Thyroid gland (tissue), 4 donors: ENCODE results near the gene WNT7A.

ENCODE experiments used
- CTCF ChIP-seq, 6 experiments: fragments of 200-600 bp in 3 of 6; fragments of 450-650 bp in 3 of 6; sonication (generic) in 3 of 6; IDR thresholded peaks; one replicate each; pipeline ENCODE4 v1.5.1; 2016 to 2019; ENCODE audit warnings: antibody characterized with exemption in 6 of 6, mild to moderate bottlenecking in 2 of 6, inconsistent platforms in 1 of 6, moderate library complexity in 1 of 6
- POLR2A ChIP-seq, 2 donors: fragments of 450-650 bp; IDR thresholded peaks; one replicate each; pipeline ENCODE4 v1.6.1; 2017; ENCODE audit warnings: antibody characterized with exemption in 2 of 2, mild to moderate bottlenecking in 2 of 2, moderate library complexity in 1 of 2

GRCh38 chr3:13825821-13826220 lies 54.0 kb downstream of the WNT7A start:
- TF ChIP-seq CTCF (IDR thresholded peaks at IDR 0.05): no peak
- TF ChIP-seq POLR2A (IDR thresholded peaks at IDR 0.05): no peak
